Caco-2 (cell line): ENCODE results near the gene ACAP3. TPM values are rescaled to one million over a fixed set of nuclear protein-coding genes. Genes with fewer than 3 reads are reported as not detected.
"Not testable (repeated sequence)": the region's sequence is repeated elsewhere in the genome, so short reads cannot be mapped to it uniquely, and the experiment has no call there.

Experiments used
- BruUV-seq: library from RNA; stranded (reverse); fragments of 400-500 nt; replicated peaks from 2 replicates; lab custom pipeline; 2021; lab: Mats Ljungman, UMichigan
- CTCF ChIA-PET: fragments of 300-600 bp; sonication (Branson Sonifier 250); formaldehyde crosslinking; loops from one replicate; lab custom pipeline; 2022; ENCODE audit warnings: antibody characterized with exemption; lab: Charles Lee
- POLR2A ChIA-PET: fragments of 300-600 bp; sonication (Branson Sonifier 250); formaldehyde crosslinking; loops from one replicate; lab custom pipeline; 2022; ENCODE audit warnings: antibody characterized with exemption; lab: Charles Lee
- DNase-seq, 2 experiments: peaks; one replicate each; pipeline versions ENCODE4 v3.0.0 to v3.0.0-alpha.2; 2020 to 2022
- H3K27me3 ChIP-seq: replicated peaks from 2 replicates; pipeline ENCODE4 v1.6.0; 2011; ENCODE audit warnings: low read length; ENCODE audit not compliant: control insufficient read depth, insufficient read depth
- H3K36me3 ChIP-seq: 2 replicates; pipeline ENCODE4 v1.5.1; 2011; ENCODE audit warnings: low read length; ENCODE audit not compliant: control insufficient read depth, insufficient read depth
- H3K4me1 ChIP-seq: fragments of 250-450 bp; sonication (Bioruptor Pico); 2 replicates; pipeline ENCODE4 v1.5.1; 2020; ENCODE audit warnings: mild to moderate bottlenecking
- H3K4me3 ChIP-seq: 2 replicates; pipeline ENCODE4 v1.5.1; 2011; ENCODE audit warnings: low read depth, mild to moderate bottlenecking, control low read depth, low read length
- H3K9me3 ChIP-seq: fragments of 250-450 bp; sonication (Bioruptor Pico); 2 replicates; pipeline ENCODE4 v1.5.1; 2020; ENCODE audit warnings: mild to moderate bottlenecking, moderate library complexity
- H3K27ac Mint-ChIP-seq: one replicate; pipeline ENCODE4 v1.8.0; 2022; ENCODE audit warnings: mixed read lengths; ENCODE audit not compliant: unreplicated experiment
- H3K27me3 Mint-ChIP-seq: one replicate; pipeline ENCODE4 v1.8.0; 2022; ENCODE audit warnings: mixed read lengths; ENCODE audit not compliant: insufficient read depth, unreplicated experiment
- H3K36me3 Mint-ChIP-seq: one replicate; pipeline ENCODE4 v1.8.0; 2022; ENCODE audit warnings: mild to moderate bottlenecking, mixed read lengths; ENCODE audit not compliant: insufficient read depth, unreplicated experiment
- H3K4me1 Mint-ChIP-seq: one replicate; pipeline ENCODE4 v1.8.0; 2022; ENCODE audit warnings: low read depth, mixed read lengths; ENCODE audit not compliant: unreplicated experiment
- H3K4me3 Mint-ChIP-seq: one replicate; pipeline ENCODE4 v1.8.0; 2022; ENCODE audit warnings: mild to moderate bottlenecking, moderate library complexity, mixed read lengths; ENCODE audit not compliant: unreplicated experiment
- H3K9me3 Mint-ChIP-seq: one replicate; pipeline ENCODE4 v1.8.0; 2022; ENCODE audit warnings: mixed read lengths; ENCODE audit not compliant: unreplicated experiment
- CTCF ChIP-seq, 2 experiments: fragments of 200-600 bp in 1 of 2; IDR thresholded peaks; 1 replicate in 1 of 2; 2 replicates in 1 of 2; pipeline versions ENCODE4 v1.5.1 to v1.8.0; 2011 to 2022; ENCODE audit warnings: antibody characterized with exemption in 1 of 2, control low read depth in 1 of 2, inconsistent platforms in 1 of 2, low read depth in 1 of 2, low read length in 1 of 2, mild to moderate bottlenecking in 1 of 2, moderate library complexity in 1 of 2; ENCODE audit not compliant: insufficient read depth in 1 of 2, severe bottlenecking in 1 of 2, unreplicated experiment in 1 of 2
- intact Hi-C: fragments of 100-400 bp; cut with micrococcal nuclease; formaldehyde crosslinking; loops from one replicate; pipeline ENCODE4 v1.10.0; 2022; ENCODE audit not compliant: unreplicated experiment
- total RNA-seq: library from RNA; stranded (reverse); gene quantifications from 2 replicates; pipeline ENCODE4 v1.2.3, GENCODE V29; 2022

Gene ACAP3
- total RNA-seq, 1 experiment from 2014 or later = 46.6 TPM

- no peak for TF ChIP-seq CTCF (IDR thresholded peaks at IDR 0.05; ENCODE audit: insufficient read depth in 1 of 2, low read depth in 1 of 2, low read length in 1 of 2, severe bottlenecking in 1 of 2, unreplicated experiment in 1 of 2)
- H3K4me3 Mint-ChIP-seq = no peak overlapping the region
- no peak overlapping the region for H3K27ac Mint-ChIP-seq
- peaks cover 30% of the 10 kb centered on the region for H3K36me3 Mint-ChIP-seq
- no peaks in the 10 kb centered on the region for H3K9me3 ChIP-seq
- ChIA-PET CTCF (no interaction called here), POLR2A (no interaction called here)
- H3K4me1 Mint-ChIP-seq = no peaks in the 10 kb centered on the region
- no peaks in the 10 kb centered on the region for H3K36me3 ChIP-seq
- no peaks in the 10 kb centered on the region for H3K27me3 ChIP-seq
- no peaks in the 10 kb centered on the region for H3K9me3 Mint-ChIP-seq
- no peak for DNase-seq
- intact Hi-C loops = no loop called here
- no peaks in the 10 kb centered on the region for H3K27me3 Mint-ChIP-seq
- H3K4me3 ChIP-seq = no peak overlapping the region
- BruUV-seq = no TSS peak
- H3K4me1 ChIP-seq = no peaks in the 10 kb centered on the region
Observed at GRCh38 chr1:1250786-1251284, 56.9 kb downstream of the ACAP3 start.

DNA sequence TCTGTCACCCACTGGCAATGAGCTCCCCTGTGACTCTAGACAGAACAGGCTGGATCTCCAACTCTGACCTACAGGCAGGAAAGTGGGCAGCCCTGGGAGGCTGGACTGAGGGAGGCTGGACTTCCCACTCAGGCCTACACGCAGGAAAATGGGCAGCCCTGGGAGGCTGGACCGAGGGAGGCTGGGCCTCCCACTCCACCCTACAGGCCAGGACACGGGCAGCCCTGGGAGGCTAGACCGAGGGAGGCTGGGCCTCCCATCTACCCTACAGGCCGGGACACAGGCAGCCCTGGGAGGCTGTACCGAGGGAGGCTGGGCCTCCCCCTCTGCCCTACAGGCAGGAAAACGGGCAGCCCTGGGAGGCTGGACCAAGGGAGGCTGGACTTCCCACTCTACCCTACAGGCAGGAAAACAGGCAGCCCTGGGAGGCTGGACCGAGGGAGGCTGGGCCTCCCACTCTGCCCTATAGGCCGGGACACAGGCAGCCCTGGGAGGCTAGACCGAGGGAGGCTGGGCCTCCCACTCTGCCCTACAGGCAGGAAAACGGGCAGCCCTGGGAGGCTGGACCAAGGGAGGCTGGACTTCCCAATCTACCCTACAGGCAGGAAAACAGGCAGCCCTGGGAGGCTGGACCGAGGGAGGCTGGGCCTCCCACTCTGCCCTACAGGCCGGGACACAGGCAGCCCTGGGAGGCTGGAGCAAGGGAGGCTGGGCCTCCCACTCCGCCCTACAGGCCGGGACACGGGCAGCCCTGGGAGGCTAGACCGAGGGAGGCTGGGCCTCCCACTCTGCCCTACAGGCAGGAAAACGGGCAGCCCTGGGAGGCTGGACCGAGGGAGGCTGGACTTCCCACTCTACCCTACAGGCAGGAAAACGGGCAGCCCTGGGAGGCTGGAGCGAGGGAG is 59.5 kb downstream of the ACAP3 start:
- intact Hi-C loops, H3K27me3 ChIP-seq, H3K27ac Mint-ChIP-seq, CTCF ChIA-PET, BruUV-seq, H3K4me1 Mint-ChIP-seq, DNase-seq, H3K27me3 Mint-ChIP-seq, POLR2A ChIA-PET, H3K36me3 ChIP-seq, H3K9me3 ChIP-seq, H3K4me3 Mint-ChIP-seq, H3K4me3 ChIP-seq, H3K4me1 ChIP-seq, H3K9me3 Mint-ChIP-seq: not testable (repeated sequence)
- H3K36me3 Mint-ChIP-seq = peaks cover 16% of the 10 kb centered on the region

- TF ChIP-seq CTCF (IDR thresholded peaks at IDR 0.05; ENCODE audit: insufficient read depth in 1 of 2, low read depth in 1 of 2, low read length in 1 of 2, severe bottlenecking in 1 of 2, unreplicated experiment in 1 of 2) = no peak
- Mint-ChIP-seq H3K36me3 (peaks cover 8% of the 10 kb centered on the region), H3K4me3 (no peak overlapping the region), H3K9me3 (no peaks in the 10 kb centered on the region), H3K4me1 (no peaks in the 10 kb centered on the region), H3K27ac (no peak overlapping the region), H3K27me3 (no peaks in the 10 kb centered on the region)
- intact Hi-C loops = no loop called here
- Histone ChIP-seq H3K9me3 (no peaks in the 10 kb centered on the region), H3K4me1 (peaks cover 7% of the 10 kb centered on the region; the same call in 1 of the 2 replicates), H3K36me3 (no peaks in the 10 kb centered on the region), H3K4me3 (no peak overlapping the region), H3K27me3 (no peaks in the 10 kb centered on the region)
- POLR2A ChIA-PET = no interaction called here
- no TSS peak for BruUV-seq
- DNase-seq = no peak
- CTCF ChIA-PET = interaction anchor here (0.6 kb wide), 1 partner anchor 264 kb away, joined by 7 read pairs; no protein-coding TSS in a partner anchor
Observed at GRCh38 chr1:1247341-1247913, 60.3 kb downstream of the ACAP3 start.
